MM.1S (cell line): ENCODE data around the gene TMEM108.
A peak's percentile ranks its signal among the peaks of the same experiment; 100 is the strongest.

Source experiments
- DNase-seq: peaks from one replicate; pipeline ENCODE4 v3.0.0-alpha.2; 2015
- H2AFZ ChIP-seq: fragments of 300-600 bp; sonication (generic); 2 replicates; pipeline ENCODE4 v1.6.0; 2016; ENCODE audit warnings: antibody characterized with exemption, low read length
- H3F3A ChIP-seq: fragments of 300-600 bp; sonication (generic); 2 replicates; pipeline ENCODE4 v1.6.1; 2016; ENCODE audit warnings: mild to moderate bottlenecking, antibody characterized with exemption, low read length, moderate library complexity, mixed read lengths; ENCODE audit not compliant: insufficient read depth
- H3K27ac ChIP-seq: fragments of 300-600 bp; sonication (generic); 2 replicates; pipeline ENCODE4 v1.5.1; 2016; ENCODE audit warnings: mild to moderate bottlenecking, low read length
- H3K27me3 ChIP-seq: fragments of 300-600 bp; sonication (generic); replicated peaks from 2 replicates; pipeline ENCODE4 v1.6.0; 2016; ENCODE audit warnings: low read length; ENCODE audit not compliant: insufficient read depth
- H3K36me3 ChIP-seq: fragments of 300-600 bp; sonication (generic); replicated peaks from 2 replicates; pipeline ENCODE4 v1.6.1; 2016; ENCODE audit warnings: mild to moderate bottlenecking, low read length, mixed read lengths; ENCODE audit not compliant: insufficient read depth
- H3K4me1 ChIP-seq: fragments of 300-600 bp; sonication (generic); 2 replicates; pipeline ENCODE4 v1.6.1; 2016; ENCODE audit warnings: low read length, mixed read lengths
- H3K4me2 ChIP-seq: fragments of 300-600 bp; sonication (generic); 2 replicates; pipeline ENCODE4 v1.6.0; 2016; ENCODE audit warnings: low read depth, low read length
- H3K4me3 ChIP-seq: fragments of 300-600 bp; sonication (generic); 2 replicates; pipeline ENCODE4 v1.5.1; 2016; ENCODE audit warnings: low read length, mixed read lengths
- H3K79me2 ChIP-seq: fragments of 300-600 bp; sonication (generic); 2 replicates; pipeline ENCODE4 v1.6.1; 2016; ENCODE audit warnings: mixed run types, low read length, mixed read lengths
- H3K9ac ChIP-seq: fragments of 300-600 bp; sonication (generic); 2 replicates; pipeline ENCODE4 v1.6.1; 2016; ENCODE audit warnings: low read length, mixed read lengths
- H3K9me2 ChIP-seq: fragments of 300-600 bp; sonication (generic); replicated peaks from 2 replicates; pipeline ENCODE4 v1.6.1; 2016; ENCODE audit warnings: mild to moderate bottlenecking, low read length, mixed read lengths; ENCODE audit not compliant: insufficient read depth
- H3K9me3 ChIP-seq: fragments of 300-600 bp; sonication (generic); replicated peaks from 2 replicates; pipeline ENCODE4 v1.6.1; 2016; ENCODE audit warnings: mild to moderate bottlenecking, low read length, mixed read lengths; ENCODE audit not compliant: insufficient read depth
- H4K20me1 ChIP-seq: fragments of 300-600 bp; sonication (generic); 2 replicates; pipeline ENCODE4 v1.6.1; 2016; ENCODE audit warnings: mild to moderate bottlenecking, low read length, moderate library complexity, mixed read lengths; ENCODE audit not compliant: insufficient read depth
- EZH2 ChIP-seq: fragments of 300-600 bp; sonication (generic); optimal IDR thresholded peaks from 2 replicates; pipeline ENCODE3; 2017; ENCODE audit warnings: low read depth, mild to moderate bottlenecking, antibody characterized with exemption, low read length, mixed read lengths
- EZH2phosphoT487 ChIP-seq: fragments of 300-600 bp; sonication (generic); IDR thresholded peaks from 2 replicates; pipeline ENCODE4 v1.6.1; 2018; ENCODE audit warnings: antibody characterized with exemption, low read length
- TF ChIP-seq, protein P1 (sequence below): fragments of 300-600 bp; sonication (generic); IDR thresholded peaks from 2 replicates; pipeline ENCODE4 v1.5.1; 2016; ENCODE audit warnings: antibody characterized with exemption, low read length, mixed read lengths

Gene TMEM108

DNA sequence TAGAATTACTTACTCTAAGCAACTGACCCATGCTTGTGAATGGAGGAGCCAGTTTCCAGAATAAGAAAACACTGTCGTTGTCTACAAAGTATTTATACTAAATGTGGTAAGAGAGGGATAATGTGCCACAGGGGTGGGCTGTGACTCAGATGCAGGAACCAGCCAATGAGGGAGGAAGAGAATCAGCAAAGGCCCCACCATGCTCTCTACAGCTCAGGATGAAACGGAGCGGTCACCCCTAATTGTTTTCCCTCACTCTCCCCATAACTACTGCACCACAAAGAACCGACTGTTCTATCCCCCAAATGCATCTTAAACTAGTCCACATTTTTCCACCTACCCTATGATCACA is 406.2 kb downstream of the TMEM108 start:
- H4K20me1 ChIP-seq, result no peaks in the 10 kb centered on the region
- peak overlapping the region; percentile 40 for H3K9ac ChIP-seq
- peak overlapping the region; percentile 58 for H3K4me2 ChIP-seq
- H3K27me3 ChIP-seq, result no peaks in the 10 kb centered on the region
- no peak overlapping the region for H2AFZ ChIP-seq
- H3K4me3 ChIP-seq, result no peak overlapping the region; the same call in 1 of the 2 replicates
- DNase-seq, result no peak
- no peaks in the 10 kb centered on the region for H3K9me3 ChIP-seq
- no peaks in the 10 kb centered on the region for H3K9me2 ChIP-seq
- peaks cover 74% of the 10 kb centered on the region for H3K4me1 ChIP-seq
- H3K36me3 ChIP-seq, result no peaks in the 10 kb centered on the region
- peak overlapping the region; percentile 89 for H3K27ac ChIP-seq
- H3K79me2 ChIP-seq, result no peaks in the 10 kb centered on the region
- peaks cover 53% of the 10 kb centered on the region for H3F3A ChIP-seq
- TF ChIP-seq, protein P1, sequence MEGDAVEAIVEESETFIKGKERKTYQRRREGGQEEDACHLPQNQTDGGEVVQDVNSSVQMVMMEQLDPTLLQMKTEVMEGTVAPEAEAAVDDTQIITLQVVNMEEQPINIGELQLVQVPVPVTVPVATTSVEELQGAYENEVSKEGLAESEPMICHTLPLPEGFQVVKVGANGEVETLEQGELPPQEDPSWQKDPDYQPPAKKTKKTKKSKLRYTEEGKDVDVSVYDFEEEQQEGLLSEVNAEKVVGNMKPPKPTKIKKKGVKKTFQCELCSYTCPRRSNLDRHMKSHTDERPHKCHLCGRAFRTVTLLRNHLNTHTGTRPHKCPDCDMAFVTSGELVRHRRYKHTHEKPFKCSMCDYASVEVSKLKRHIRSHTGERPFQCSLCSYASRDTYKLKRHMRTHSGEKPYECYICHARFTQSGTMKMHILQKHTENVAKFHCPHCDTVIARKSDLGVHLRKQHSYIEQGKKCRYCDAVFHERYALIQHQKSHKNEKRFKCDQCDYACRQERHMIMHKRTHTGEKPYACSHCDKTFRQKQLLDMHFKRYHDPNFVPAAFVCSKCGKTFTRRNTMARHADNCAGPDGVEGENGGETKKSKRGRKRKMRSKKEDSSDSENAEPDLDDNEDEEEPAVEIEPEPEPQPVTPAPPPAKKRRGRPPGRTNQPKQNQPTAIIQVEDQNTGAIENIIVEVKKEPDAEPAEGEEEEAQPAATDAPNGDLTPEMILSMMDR, result no peak
- TF ChIP-seq EZH2 (no peak), EZH2phosphoT487 (no peak)

DNA sequence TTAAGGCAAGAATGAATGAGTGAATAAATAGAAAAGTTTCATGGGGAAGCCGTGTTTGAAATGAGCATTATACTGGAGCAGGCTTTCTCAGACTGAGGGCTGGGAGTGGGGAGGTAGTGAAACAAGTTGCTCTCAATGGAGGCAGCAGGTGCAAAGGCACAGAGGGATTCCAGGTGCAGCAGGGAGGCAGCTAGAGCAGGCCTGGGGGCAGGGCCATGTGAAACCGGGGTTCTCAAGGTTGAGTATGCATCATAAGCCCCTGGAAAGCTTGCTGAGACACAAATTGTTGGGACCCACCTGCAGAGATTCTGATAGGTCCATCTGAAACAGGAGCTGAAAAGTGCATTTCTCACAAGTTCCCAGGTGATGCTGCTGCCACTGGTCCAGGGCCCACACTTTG is 406.9 kb downstream of the TMEM108 start:
- Histone ChIP-seq H3F3A (peaks cover 54% of the 10 kb centered on the region), H3K9ac (peak overlapping the region; percentile 40), H3K4me2 (peak overlapping the region; percentile 58), H3K79me2 (no peaks in the 10 kb centered on the region), H3K36me3 (no peaks in the 10 kb centered on the region), H3K9me2 (no peaks in the 10 kb centered on the region), H3K9me3 (no peaks in the 10 kb centered on the region), H2AFZ (no peak overlapping the region), H3K4me1 (peaks cover 79% of the 10 kb centered on the region), H3K27me3 (no peaks in the 10 kb centered on the region), H3K4me3 (no peak overlapping the region), H3K27ac (peak overlapping the region; percentile 89), H4K20me1 (no peaks in the 10 kb centered on the region)
- TF ChIP-seq EZH2 (no peak), EZH2phosphoT487 (no peak)
- TF ChIP-seq, protein P1, result no peak
- DNase-seq, result peak; percentile 97
